ENCODE data around the gene ART1. TPM values are rescaled to one million over a fixed set of nuclear protein-coding genes. Genes with fewer than 3 reads are reported as not detected.

Gene ART1
- total and polyA plus RNA-seq, 2 donors (not counting 3 experiments of a cell fraction or from before 2014, with no cell fraction given): not detected

GRCh38 chr11:3631331-3631730 is 13.6 kb upstream of the ART1 start:
- Histone ChIP-seq H3K36me3 (ENCODE audit: control insufficient read depth in 2 of 2, extremely low read depth in 1 of 2, insufficient read depth in 2 of 2, low read length in 2 of 2) (no peaks in the 10 kb centered on the region), H3K9me3 (replicated peaks; ENCODE audit: control insufficient read depth, insufficient read depth, low read length) (no peaks in the 10 kb centered on the region), H4K20me1 (replicated peaks; ENCODE audit: control insufficient read depth, extremely low read depth, insufficient read depth, low read length) (no peaks in the 10 kb centered on the region), H3K9me1 (replicated peaks; ENCODE audit: control insufficient read depth, extremely low read depth, insufficient read depth, low read length) (no peaks in the 10 kb centered on the region), H3K4me3 (replicated peaks in 1 of 3; ENCODE audit: insufficient read depth in 1 of 3, low read depth in 1 of 3, low read length in 3 of 3) (no peak overlapping the region), H3K4me2 (ENCODE audit: insufficient read depth, low read length) (no peak overlapping the region), H3K27me3 (ENCODE audit: control insufficient read depth in 2 of 2, insufficient read depth in 2 of 2, low read length in 2 of 2) (no peaks in the 10 kb centered on the region), H3K4me1 (ENCODE audit: control insufficient read depth, extremely low read depth, insufficient read depth, low read length) (no peaks in the 10 kb centered on the region), H3K27ac (ENCODE audit: insufficient read depth, low read depth, low read length) (no peak overlapping the region), H3K79me2 (ENCODE audit: control insufficient read depth, insufficient read depth, low read length) (no peaks in the 10 kb centered on the region), H2AFZ (ENCODE audit: low read depth, low read length) (no peak overlapping the region), H3K9ac (replicated peaks; ENCODE audit: extremely low read depth, insufficient read depth, low read length) (no peak overlapping the region)
- intact Hi-C loops (cut with micrococcal nuclease): no loop called here
- CTCF ChIA-PET: interaction anchor here (1.4 kb wide), 1 partner anchor 25 kb away, joined by 3 read pairs; no protein-coding TSS in a partner anchor
- dilution Hi-C loops (cut with MboI; ENCODE audit: extremely low pct_ligation_motif_present, low sequenced_read_pairs): no loop called here
- DNase-seq (ENCODE audit: low read depth, low spot score): no peak
- FAIRE-seq: no peak
- TF ChIP-seq GATA2 (IDR thresholded peaks at IDR 0.05; ENCODE audit: insufficient read depth, insufficient read length, low read depth, low read length) (no peak), EZH2 (IDR thresholded peaks at IDR 0.05; ENCODE audit: borderline replicate concordance, low read depth, low read length, severe bottlenecking) (no peak), FOS (IDR thresholded peaks at IDR 0.05; ENCODE audit: borderline replicate concordance, insufficient read depth, low read length) (no peak), POLR2A (IDR thresholded peaks at IDR 0.05; ENCODE audit: low read depth, low read length) (no peak), JUN (IDR thresholded peaks at IDR 0.05; ENCODE audit: borderline replicate concordance, insufficient read depth, insufficient read length, low read depth) (no peak), MYC (IDR thresholded peaks at IDR 0.05; ENCODE audit: low read depth, low read length) (no peak), POLR2AphosphoS5 (IDR thresholded peaks at IDR 0.05; ENCODE audit: insufficient read depth, low read depth, low read length) (no peak), MAX (IDR thresholded peaks at IDR 0.05; ENCODE audit: insufficient read depth, insufficient read length) (no peak), CTCF (IDR thresholded peaks at IDR 0.05; ENCODE audit: extremely low read depth in 1 of 2, insufficient read depth in 1 of 2, low read depth in 1 of 2, low read length in 2 of 2) (no peak)
- no TSS peak for BruUV-seq (replicated peaks)
- POLR2A ChIA-PET: no interaction called here

All from endothelial cell of umbilical vein (primary cell).